ENCODE results near the gene PTPRG.

DNA sequence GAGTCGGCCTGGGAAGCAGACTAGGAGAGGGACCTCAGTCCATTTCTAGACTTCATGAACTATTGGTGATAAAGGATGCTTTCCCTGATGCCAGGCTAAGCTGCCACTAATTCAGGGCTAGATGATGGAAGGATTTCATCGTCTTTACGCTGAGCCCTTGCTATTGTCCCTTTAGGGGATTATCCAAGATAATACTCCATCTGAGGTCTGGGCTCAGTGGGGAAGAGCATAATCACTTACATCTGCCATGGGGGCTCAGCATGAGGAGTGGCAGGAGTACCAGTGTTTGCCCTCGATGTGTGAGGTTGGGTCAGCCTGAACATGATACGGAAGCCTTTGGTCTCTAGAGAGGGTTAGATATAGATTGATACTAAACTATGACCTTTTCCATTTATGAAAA lies 47.3 kb downstream of the PTPRG start:
- TF ChIP-seq, protein P1, sequence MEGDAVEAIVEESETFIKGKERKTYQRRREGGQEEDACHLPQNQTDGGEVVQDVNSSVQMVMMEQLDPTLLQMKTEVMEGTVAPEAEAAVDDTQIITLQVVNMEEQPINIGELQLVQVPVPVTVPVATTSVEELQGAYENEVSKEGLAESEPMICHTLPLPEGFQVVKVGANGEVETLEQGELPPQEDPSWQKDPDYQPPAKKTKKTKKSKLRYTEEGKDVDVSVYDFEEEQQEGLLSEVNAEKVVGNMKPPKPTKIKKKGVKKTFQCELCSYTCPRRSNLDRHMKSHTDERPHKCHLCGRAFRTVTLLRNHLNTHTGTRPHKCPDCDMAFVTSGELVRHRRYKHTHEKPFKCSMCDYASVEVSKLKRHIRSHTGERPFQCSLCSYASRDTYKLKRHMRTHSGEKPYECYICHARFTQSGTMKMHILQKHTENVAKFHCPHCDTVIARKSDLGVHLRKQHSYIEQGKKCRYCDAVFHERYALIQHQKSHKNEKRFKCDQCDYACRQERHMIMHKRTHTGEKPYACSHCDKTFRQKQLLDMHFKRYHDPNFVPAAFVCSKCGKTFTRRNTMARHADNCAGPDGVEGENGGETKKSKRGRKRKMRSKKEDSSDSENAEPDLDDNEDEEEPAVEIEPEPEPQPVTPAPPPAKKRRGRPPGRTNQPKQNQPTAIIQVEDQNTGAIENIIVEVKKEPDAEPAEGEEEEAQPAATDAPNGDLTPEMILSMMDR (IDR thresholded peaks at IDR 0.05): no peak
- TF ChIP-seq POLR2A (IDR thresholded peaks at IDR 0.05): no peak
